GM19397 (cell line): ENCODE data around the gene CABP2.
A peak's percentile ranks its signal among the peaks of the same experiment; 100 is the strongest.

Experiments used
- ATAC-seq: cut with Tn5 transposase; IDR thresholded peaks from one replicate; pipeline ENCODE4 v1.9.1; 2021; ENCODE audit warnings: mild to moderate bottlenecking, moderate library complexity; ENCODE audit not compliant: unreplicated experiment

CABP2 gene

GRCh38 chr11:67508486-67509121 is 14.6 kb downstream of the CABP2 start:
- ATAC-seq, result peak; percentile 41

GRCh38 chr11:67507864-67508485 is 15.3 kb downstream of the CABP2 start, which contains the start of gene CDK2AP2:
CDK2AP2 (minus strand) TSS chr11:67508162; CDS start chr11:67508082, 80 bp downstream.
- peak; percentile 75 for ATAC-seq

- no peak for ATAC-seq
Observed at GRCh38 chr11:67507242-67507863, 15.9 kb downstream of the CABP2 start.

GRCh38 chr11:67506426-67507051 is 16.7 kb downstream of the CABP2 start:
- ATAC-seq, result no peak

- ATAC-seq, result no peak
Observed at GRCh38 chr11:67505605-67506396, 17.4 kb downstream of the CABP2 start.

GRCh38 chr11:67504950-67505581 is 18.2 kb downstream of the CABP2 start, which contains the start of gene PITPNM1:
PITPNM1 (minus strand) TSS chr11:67505363; CDS start chr11:67504180, 1,183 bp downstream.
- no peak for ATAC-seq

GRCh38 chr11:67504005-67504949 is 19.0 kb downstream of the CABP2 start:
- no peak for ATAC-seq

GRCh38 chr11:67503119-67504004 is 19.9 kb downstream of the CABP2 start:
- no peak for ATAC-seq

- no peak for ATAC-seq
Observed at GRCh38 chr11:67502328-67502979, 20.8 kb downstream of the CABP2 start.

- no peak for ATAC-seq
Observed at GRCh38 chr11:67501854-67502253, 21.4 kb downstream of the CABP2 start.

- ATAC-seq, result no peak
Observed at GRCh38 chr11:67500831-67501715, 22.2 kb downstream of the CABP2 start.

GRCh38 chr11:67500484-67500821 is 22.8 kb downstream of the CABP2 start:
- ATAC-seq, result no peak

GRCh38 chr11:67499808-67500483 is 23.3 kb downstream of the CABP2 start:
- ATAC-seq, result no peak

- ATAC-seq, result no peak
Observed at GRCh38 chr11:67498544-67498972, 24.7 kb downstream of the CABP2 start.

GRCh38 chr11:67497656-67498291 is 25.5 kb downstream of the CABP2 start:
- no peak for ATAC-seq

GRCh38 chr11:67496113-67496512 is 27.1 kb downstream of the CABP2 start:
- ATAC-seq, result no peak
